GM19023 (cell line): ENCODE results near the gene LANCL3.
"Not testable (repeated sequence)": the region's sequence is repeated elsewhere in the genome, so short reads cannot be mapped to it uniquely, and the experiment has no call there.

Source experiments
- ATAC-seq: cut with Tn5 transposase; IDR thresholded peaks from one replicate; pipeline ENCODE4 v1.9.1; 2021; ENCODE audit warnings: mild to moderate bottlenecking, moderate library complexity; ENCODE audit not compliant: unreplicated experiment

The LANCL3 gene

GRCh38 chrX:37609727-37610126, 38.3 kb downstream of the LANCL3 start:
- ATAC-seq, result no peak

- ATAC-seq, result no peak
Measured at GRCh38 chrX:37613933-37614332, 42.5 kb downstream of the LANCL3 start.

- ATAC-seq, result no peak
Measured at GRCh38 chrX:37627602-37628001, 56.1 kb downstream of the LANCL3 start.

GRCh38 chrX:37638047-37638446, 66.6 kb downstream of the LANCL3 start:
- ATAC-seq, result no peak

GRCh38 chrX:37640142-37640541, 68.7 kb downstream of the LANCL3 start:
- no peak for ATAC-seq

GRCh38 chrX:37641859-37642258, 70.4 kb downstream of the LANCL3 start:
- ATAC-seq, result no peak

- no peak for ATAC-seq
Measured at GRCh38 chrX:37644381-37645305, 73.2 kb downstream of the LANCL3 start.

- ATAC-seq, result no peak
Measured at GRCh38 chrX:37646254-37646653, 74.8 kb downstream of the LANCL3 start.

- ATAC-seq, result not testable (repeated sequence)
Measured at GRCh38 chrX:37650879-37651278, 79.4 kb downstream of the LANCL3 start.

- ATAC-seq, result no peak
Measured at GRCh38 chrX:37651921-37652452, 80.5 kb downstream of the LANCL3 start.

- no peak for ATAC-seq
Measured at GRCh38 chrX:37652589-37653231, 81.2 kb downstream of the LANCL3 start.

GRCh38 chrX:37653397-37654085, 82.1 kb downstream of the LANCL3 start:
- ATAC-seq, result no peak

GRCh38 chrX:37658343-37659030, 87.0 kb downstream of the LANCL3 start:
- no peak for ATAC-seq

GRCh38 chrX:37659047-37659446, 87.6 kb downstream of the LANCL3 start:
- ATAC-seq, result no peak

GRCh38 chrX:37662181-37662580, 90.7 kb downstream of the LANCL3 start:
- ATAC-seq, result no peak

- ATAC-seq, result no peak
Measured at GRCh38 chrX:37666516-37666915, 95.1 kb downstream of the LANCL3 start.

GRCh38 chrX:37667141-37667540, 95.7 kb downstream of the LANCL3 start:
- no peak for ATAC-seq

GRCh38 chrX:37672563-37672962, 101.1 kb downstream of the LANCL3 start:
- ATAC-seq, result no peak

GRCh38 chrX:37676811-37677210, 105.3 kb downstream of the LANCL3 start:
- ATAC-seq, result no peak

- no peak for ATAC-seq
Measured at GRCh38 chrX:37677243-37677642, 105.8 kb downstream of the LANCL3 start.

GRCh38 chrX:37677765-37678164, 106.3 kb downstream of the LANCL3 start:
- peak; percentile 77 for ATAC-seq
